ENCODE measurements around the gene SLC19A2. TPM values are rescaled to one million over a fixed set of nuclear protein-coding genes. Genes with fewer than 3 reads are reported as not detected.

SLC19A2 gene
- total and polyA plus RNA-seq, 2 of the 8 experiments (the other 6 are each of a cell fraction or from before 2014, with no cell fraction given), result 21.2 to 23.2 TPM

DNA sequence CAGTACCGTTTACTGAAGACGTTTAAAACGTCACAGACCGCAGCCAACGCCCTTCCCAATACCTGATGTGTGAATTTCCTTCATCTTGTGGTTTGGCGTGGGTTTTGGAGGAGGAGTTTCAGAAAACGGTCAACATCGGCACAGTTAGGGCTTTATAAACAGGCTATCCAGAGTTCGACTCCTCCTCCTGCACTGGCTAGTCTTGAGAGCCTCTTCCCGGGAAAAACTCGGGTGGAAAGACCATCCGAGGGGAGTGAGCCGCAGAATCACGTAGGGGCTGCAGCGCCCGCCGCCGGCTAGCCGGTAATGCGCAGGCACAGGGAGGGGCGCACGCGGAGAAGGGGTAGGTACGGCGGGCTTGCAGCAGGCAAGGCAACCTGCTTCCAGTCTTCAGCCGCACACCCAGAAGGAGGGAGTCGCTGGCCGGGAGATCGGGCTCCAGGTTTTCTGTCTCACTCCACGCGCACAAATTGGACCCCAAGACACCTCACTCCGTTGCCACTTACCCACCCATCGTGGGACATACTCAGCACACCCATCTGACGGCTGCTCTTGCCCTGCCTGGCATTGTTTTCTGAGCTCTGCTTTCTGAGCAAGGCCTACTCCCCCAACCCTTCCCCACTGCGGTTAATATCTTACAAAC is 25.4 kb downstream of the SLC19A2 start (continued):
- TF ChIP-seq RBBP5 (IDR thresholded peaks at IDR 0.05; ENCODE audit: borderline replicate concordance, low read depth, low read length), result 0 out of 2 replicates have a peak, but pooled peaks have one; percentile 51
- no peak for TF ChIP-seq RNF2 (IDR thresholded peaks at IDR 0.05; ENCODE audit: borderline replicate concordance, low read depth, low read length, missing control alignments, poor library complexity, severe bottlenecking)
- no peak for TF ChIP-seq KDM1A (IDR thresholded peaks at IDR 0.05; ENCODE audit: borderline replicate concordance, low read length)
- TF ChIP-seq TAF1 (IDR thresholded peaks at IDR 0.05; ENCODE audit: low read depth, low read length), result peak; percentile 49; the same call in 1 of the 2 replicates
- TF ChIP-seq SUZ12 (IDR thresholded peaks at IDR 0.05; ENCODE audit: low read length), result no peak
- no peak for TF ChIP-seq ZNF274 (IDR thresholded peaks at IDR 0.05; ENCODE audit: borderline replicate concordance, extremely low read depth, low read length)
- TF ChIP-seq SP2 (IDR thresholded peaks at IDR 0.05; ENCODE audit: low read length), result no peak
- peak in 1 of 2 experiments; percentile 63; a peak in 1 of 3 replicates for TF ChIP-seq POLR2A (IDR thresholded peaks at IDR 0.05; ENCODE audit: control extremely low read depth in 1 of 2, low read depth in 2 of 2, low read length in 2 of 2)
- TF ChIP-seq HDAC2 (IDR thresholded peaks at IDR 0.05; ENCODE audit: borderline replicate concordance in 1 of 2, low read depth in 2 of 2, low read length in 2 of 2), result peak in 1 of 2 experiments; percentile 50; a peak in 1 of 4 replicates
- no peak for TF ChIP-seq CEBPB (IDR thresholded peaks at IDR 0.05; ENCODE audit: low read depth, low read length)
- peak; percentile 18 to 29; a peak in 2 of 4 replicates for TF ChIP-seq RAD21 (IDR thresholded peaks at IDR 0.05 in 1 of 2, conservative IDR thresholded peaks at IDR 0.05 in 1 of 2; ENCODE audit: low read depth in 2 of 2, low read length in 2 of 2)
- TF ChIP-seq CREB1 (IDR thresholded peaks at IDR 0.05), result 0 out of 2 replicates have a peak, but pooled peaks have one; percentile 18
- no peak for TF ChIP-seq TCF12 (IDR thresholded peaks at IDR 0.05; ENCODE audit: low read depth, low read length)
- TF ChIP-seq PHF8 (conservative IDR thresholded peaks at IDR 0.05; ENCODE audit: low read depth, low read length), result no peak
- no peak for TF ChIP-seq NRF1 (IDR thresholded peaks at IDR 0.05; ENCODE audit: low read depth, low read length)
- TF ChIP-seq, protein P1, sequence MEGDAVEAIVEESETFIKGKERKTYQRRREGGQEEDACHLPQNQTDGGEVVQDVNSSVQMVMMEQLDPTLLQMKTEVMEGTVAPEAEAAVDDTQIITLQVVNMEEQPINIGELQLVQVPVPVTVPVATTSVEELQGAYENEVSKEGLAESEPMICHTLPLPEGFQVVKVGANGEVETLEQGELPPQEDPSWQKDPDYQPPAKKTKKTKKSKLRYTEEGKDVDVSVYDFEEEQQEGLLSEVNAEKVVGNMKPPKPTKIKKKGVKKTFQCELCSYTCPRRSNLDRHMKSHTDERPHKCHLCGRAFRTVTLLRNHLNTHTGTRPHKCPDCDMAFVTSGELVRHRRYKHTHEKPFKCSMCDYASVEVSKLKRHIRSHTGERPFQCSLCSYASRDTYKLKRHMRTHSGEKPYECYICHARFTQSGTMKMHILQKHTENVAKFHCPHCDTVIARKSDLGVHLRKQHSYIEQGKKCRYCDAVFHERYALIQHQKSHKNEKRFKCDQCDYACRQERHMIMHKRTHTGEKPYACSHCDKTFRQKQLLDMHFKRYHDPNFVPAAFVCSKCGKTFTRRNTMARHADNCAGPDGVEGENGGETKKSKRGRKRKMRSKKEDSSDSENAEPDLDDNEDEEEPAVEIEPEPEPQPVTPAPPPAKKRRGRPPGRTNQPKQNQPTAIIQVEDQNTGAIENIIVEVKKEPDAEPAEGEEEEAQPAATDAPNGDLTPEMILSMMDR (IDR thresholded peaks at IDR 0.05; ENCODE audit: control extremely low read depth in 1 of 3, insufficient read depth in 1 of 3, low read depth in 1 of 3, low read length in 3 of 3), result peak in 2 of 3 experiments; percentile 16 to 34; a peak in 2 of 4 replicates

Data from H1 (cell line).